SH-SY5Y (cell line): ENCODE results near the gene CREB3L2.

ENCODE experiments used
- GATA2 ChIP-seq: IDR thresholded peaks from 2 replicates; pipeline ENCODE4 v1.6.1; 2011; ENCODE audit warnings: mild to moderate bottlenecking, low read depth, low read length
- GATA3 ChIP-seq: IDR thresholded peaks from 2 replicates; pipeline ENCODE4 v1.6.1; 2011; ENCODE audit warnings: low read depth, mild to moderate bottlenecking, low read length, moderate library complexity

DNA sequence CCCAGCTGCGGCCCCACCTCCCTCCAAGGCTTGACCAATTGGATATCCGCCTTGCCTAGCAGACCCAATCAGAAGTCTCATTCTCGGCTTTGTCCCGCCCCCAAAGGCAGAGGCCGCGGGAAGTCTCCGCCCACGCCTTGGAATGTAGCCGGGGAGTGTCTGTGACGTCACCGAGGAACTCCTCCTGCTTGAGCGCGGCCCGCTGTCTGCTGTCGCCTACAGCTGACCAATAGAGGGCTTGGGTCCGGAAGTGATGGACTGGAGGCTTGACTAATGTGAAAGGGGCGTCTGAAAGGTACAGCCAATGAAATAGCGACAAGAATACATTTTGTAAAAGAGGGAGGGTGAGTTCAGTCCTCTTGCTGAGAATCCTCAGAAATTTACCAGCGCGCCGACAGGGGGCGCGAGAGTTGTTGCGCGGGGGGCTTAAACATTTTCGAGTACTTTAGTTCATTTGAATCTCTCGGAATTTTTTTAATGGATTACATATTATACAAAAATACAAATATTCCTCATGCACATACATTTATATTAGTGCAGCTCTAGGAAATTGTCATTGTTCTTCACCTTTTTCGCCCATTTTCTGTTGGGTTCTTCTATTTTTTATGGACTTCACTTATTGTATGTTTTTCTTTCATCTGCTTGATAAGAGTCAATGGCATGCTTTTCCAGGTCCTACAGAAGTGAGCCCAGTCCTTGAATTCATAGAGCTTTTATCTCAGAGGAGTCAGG lies 376 bp upstream of the CREB3L2 start:
- TF ChIP-seq GATA3, result no peak
- TF ChIP-seq GATA2, result no peak
